ENCODE results near the gene CLEC10A.

DNA sequence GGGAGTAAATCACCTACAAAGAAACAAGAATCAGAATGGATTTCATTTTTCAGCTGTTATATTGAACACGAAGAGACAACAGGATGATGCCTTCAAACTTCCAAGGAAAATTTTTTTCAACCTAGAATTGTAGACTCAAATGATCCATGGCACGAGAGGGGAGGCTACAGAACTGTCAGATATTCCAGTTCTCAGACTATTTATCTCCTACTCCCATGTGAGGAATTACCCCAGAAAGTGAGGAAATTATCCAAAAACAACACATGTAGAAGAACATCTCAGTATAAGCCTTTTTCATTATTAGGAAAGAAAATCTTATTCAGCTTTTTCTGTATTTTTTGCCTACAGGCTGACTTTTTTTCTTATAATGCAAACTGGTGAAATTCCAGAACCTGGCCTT is 40.1 kb upstream of the CLEC10A start:
- TF ChIP-seq CTCF (IDR thresholded peaks at IDR 0.05), result no peak
- no peak for TF ChIP-seq POLR2A (IDR thresholded peaks at IDR 0.05; ENCODE audit: low read depth)
- TF ChIP-seq POLR2AphosphoS5 (IDR thresholded peaks at IDR 0.05), result no peak
- no peak for TF ChIP-seq EP300 (IDR thresholded peaks at IDR 0.05)
